ENCODE data around the gene SMOC1. TPM values are rescaled to one million over a fixed set of nuclear protein-coding genes. Genes with fewer than 3 reads are reported as not detected.

The SMOC1 gene
- total RNA-seq, 6 experiments from 2014 or later: not detected

DNA sequence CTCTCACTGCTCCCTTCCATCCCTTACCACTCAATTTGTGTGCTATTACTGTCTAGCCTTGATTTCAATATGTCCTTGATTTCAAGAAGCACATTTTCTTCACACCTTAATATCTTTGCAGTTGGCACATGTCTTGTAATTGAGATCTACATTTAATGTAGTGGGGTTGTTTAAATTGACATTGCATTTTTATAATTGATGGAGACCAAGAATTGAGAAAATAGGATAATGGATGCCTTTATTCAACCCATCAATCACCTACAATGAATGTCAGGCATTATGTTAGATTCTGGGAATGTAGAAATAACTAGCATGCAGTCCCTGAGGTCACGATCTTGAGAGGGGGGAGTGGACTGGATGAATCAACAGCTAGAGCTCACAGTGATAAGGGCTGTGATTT is 94.6 kb downstream of the SMOC1 start:
- no peak for DNase-seq
- peaks cover 1% of the 10 kb centered on the region for H3K27me3 Mint-ChIP-seq (ENCODE audit: insufficient read depth)
- H3K4me3 Mint-ChIP-seq: no peak overlapping the region
- H3K27ac Mint-ChIP-seq: no peak overlapping the region
- no peaks in the 10 kb centered on the region for H3K4me1 Mint-ChIP-seq (ENCODE audit: low read depth)
- peaks cover 20% of the 10 kb centered on the region for H3K9me3 Mint-ChIP-seq
- TF ChIP-seq, protein P1, sequence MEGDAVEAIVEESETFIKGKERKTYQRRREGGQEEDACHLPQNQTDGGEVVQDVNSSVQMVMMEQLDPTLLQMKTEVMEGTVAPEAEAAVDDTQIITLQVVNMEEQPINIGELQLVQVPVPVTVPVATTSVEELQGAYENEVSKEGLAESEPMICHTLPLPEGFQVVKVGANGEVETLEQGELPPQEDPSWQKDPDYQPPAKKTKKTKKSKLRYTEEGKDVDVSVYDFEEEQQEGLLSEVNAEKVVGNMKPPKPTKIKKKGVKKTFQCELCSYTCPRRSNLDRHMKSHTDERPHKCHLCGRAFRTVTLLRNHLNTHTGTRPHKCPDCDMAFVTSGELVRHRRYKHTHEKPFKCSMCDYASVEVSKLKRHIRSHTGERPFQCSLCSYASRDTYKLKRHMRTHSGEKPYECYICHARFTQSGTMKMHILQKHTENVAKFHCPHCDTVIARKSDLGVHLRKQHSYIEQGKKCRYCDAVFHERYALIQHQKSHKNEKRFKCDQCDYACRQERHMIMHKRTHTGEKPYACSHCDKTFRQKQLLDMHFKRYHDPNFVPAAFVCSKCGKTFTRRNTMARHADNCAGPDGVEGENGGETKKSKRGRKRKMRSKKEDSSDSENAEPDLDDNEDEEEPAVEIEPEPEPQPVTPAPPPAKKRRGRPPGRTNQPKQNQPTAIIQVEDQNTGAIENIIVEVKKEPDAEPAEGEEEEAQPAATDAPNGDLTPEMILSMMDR (IDR thresholded peaks at IDR 0.05): no peak
- H3K36me3 Mint-ChIP-seq (ENCODE audit: low read depth): no peaks in the 10 kb centered on the region; the same call in 1 of the 2 replicates

DNA sequence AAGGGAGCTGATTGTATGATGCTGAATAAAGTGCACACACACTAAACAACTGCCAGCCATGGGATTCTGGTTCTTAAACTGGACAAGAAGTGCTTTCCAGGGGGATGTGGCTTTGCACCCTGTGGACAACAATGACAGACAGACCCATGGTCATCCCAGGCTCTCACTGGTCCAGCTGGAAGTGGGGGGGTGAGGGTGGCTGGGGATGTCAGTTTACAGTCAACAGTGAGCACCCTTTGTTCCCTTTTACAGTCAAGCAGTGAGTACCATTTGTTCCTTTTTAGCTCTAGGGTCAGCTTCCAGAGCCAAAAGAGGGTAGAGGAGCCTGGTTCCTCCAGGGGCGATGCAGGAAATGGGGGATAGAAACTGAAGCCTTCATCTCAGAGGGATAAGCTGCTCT is 100.7 kb downstream of the SMOC1 start:
- Mint-ChIP-seq H3K36me3 (ENCODE audit: low read depth) (no peaks in the 10 kb centered on the region), H3K27ac (no peak overlapping the region), H3K9me3 (peaks cover 33% of the 10 kb centered on the region), H3K27me3 (ENCODE audit: insufficient read depth) (peaks cover 12% of the 10 kb centered on the region), H3K4me1 (ENCODE audit: low read depth) (no peaks in the 10 kb centered on the region), H3K4me3 (no peak overlapping the region)
- TF ChIP-seq, protein P1 (IDR thresholded peaks at IDR 0.05): no peak
- DNase-seq: no peak

DNA sequence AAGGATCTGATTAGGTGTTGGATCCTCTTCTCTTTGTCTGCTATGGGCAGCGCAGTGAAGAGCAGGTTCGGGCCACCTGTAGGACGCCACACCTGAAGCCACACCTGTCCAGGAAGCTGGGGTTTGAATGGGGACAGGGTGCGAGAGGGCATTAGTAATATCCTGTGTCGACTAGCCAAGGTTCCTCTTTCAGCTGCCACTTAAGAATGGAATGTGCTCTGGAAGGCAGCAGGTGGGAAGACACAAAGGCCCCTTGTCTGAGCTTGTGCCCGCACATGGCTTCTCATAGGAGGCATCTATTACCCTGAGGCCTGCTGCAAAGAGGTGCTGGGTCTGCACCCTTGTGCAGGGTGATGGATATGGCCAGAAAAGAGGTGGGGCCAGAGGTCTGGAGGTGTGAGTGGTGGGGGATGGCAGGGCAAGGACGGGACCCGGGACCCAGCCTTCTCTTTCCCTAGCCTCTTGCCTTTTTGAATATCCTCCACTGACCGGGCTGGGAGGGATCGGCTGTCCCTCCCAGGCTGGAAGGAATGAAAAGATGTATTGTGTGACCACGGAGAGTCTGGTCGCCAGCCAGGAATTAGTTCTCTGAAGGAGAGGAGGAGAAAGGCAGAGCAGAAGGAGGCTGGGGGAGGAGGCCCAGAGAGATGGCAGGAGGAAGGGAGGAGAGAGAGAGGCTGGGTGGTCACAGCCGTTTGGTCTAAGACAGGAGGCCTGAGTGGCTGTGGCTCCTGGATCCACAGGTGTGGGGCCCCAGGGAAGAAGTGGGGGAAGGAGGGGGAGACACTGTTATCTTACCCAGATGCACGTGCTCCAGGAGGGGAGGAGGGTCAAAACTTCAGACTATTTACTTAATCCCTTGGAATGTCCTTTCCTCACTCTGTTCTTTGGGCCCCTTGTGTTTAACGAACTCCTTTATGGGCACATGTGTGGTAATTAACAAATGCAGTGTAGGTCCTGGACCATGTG is 101.5 kb downstream of the SMOC1 start:
- H3K9me3 Mint-ChIP-seq: peaks cover 29% of the 10 kb centered on the region
- TF ChIP-seq, protein P1 (IDR thresholded peaks at IDR 0.05): no peak
- no peaks in the 10 kb centered on the region for H3K4me1 Mint-ChIP-seq (ENCODE audit: low read depth)
- H3K36me3 Mint-ChIP-seq (ENCODE audit: low read depth): no peaks in the 10 kb centered on the region
- peaks cover 12% of the 10 kb centered on the region for H3K27me3 Mint-ChIP-seq (ENCODE audit: insufficient read depth)
- no peak overlapping the region for H3K4me3 Mint-ChIP-seq
- H3K27ac Mint-ChIP-seq: no peak overlapping the region
- no peak for DNase-seq

DNA sequence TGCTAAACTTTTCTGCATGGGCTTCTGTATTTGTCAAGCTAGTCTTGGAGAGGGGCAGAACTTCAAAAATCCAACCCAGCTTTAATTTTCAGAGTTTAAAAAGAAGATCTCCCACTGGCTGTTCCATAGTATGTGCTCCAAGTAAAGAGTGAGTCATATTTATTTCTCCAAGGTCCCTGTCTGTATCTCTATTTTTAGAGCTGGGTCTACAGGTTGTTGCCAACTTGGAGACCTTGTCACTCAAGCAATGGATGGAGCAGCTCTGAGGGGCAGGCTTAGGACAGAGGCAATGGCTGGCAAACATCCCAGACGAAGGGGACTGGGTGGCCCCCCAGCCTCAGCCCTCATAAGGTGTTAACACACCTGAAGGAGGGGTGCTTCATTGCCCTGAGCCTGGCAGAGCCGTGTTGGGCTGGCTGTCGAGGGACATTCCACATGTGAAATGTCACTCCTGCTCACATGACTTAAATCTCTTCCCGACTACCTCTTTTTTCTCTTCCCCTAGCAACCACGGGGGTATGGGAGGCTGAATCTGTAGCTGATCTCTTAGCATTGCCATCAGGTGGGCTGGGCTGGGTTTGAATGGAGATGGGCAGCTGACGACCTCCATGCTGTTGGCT is 103.1 kb downstream of the SMOC1 start:
- Mint-ChIP-seq H3K4me1 (ENCODE audit: low read depth) (no peaks in the 10 kb centered on the region), H3K36me3 (ENCODE audit: low read depth) (no peaks in the 10 kb centered on the region), H3K4me3 (no peak overlapping the region), H3K27ac (no peak overlapping the region), H3K9me3 (peaks cover 25% of the 10 kb centered on the region), H3K27me3 (ENCODE audit: insufficient read depth) (peaks cover 11% of the 10 kb centered on the region)
- no peak for DNase-seq
- TF ChIP-seq, protein P1 (IDR thresholded peaks at IDR 0.05): no peak

DNA sequence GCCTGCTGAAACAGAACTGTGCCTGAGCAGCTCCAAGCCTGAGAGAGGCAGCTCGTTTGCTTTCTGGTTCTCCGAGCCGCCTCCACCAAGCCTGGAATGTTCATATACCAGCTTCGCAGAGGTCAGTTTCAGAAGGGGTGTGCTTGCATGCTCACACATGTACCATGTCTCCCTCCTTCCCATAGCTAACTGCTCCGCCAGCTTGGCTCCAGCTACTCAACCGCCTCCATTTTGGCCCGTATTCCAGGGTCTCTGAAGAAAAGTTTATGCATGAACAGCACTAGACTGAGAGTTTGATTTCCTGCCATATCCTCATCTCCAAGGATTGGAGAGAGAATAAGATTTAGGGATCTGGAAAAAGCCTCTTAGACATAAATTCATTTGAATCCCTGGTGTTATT is 103.7 kb downstream of the SMOC1 start:
- H3K27ac Mint-ChIP-seq: no peak overlapping the region
- H3K36me3 Mint-ChIP-seq (ENCODE audit: low read depth): no peaks in the 10 kb centered on the region
- no peak for DNase-seq
- peaks cover 11% of the 10 kb centered on the region for H3K27me3 Mint-ChIP-seq (ENCODE audit: insufficient read depth)
- peaks cover 27% of the 10 kb centered on the region for H3K9me3 Mint-ChIP-seq
- no peaks in the 10 kb centered on the region for H3K4me1 Mint-ChIP-seq (ENCODE audit: low read depth)
- TF ChIP-seq, protein P1 (IDR thresholded peaks at IDR 0.05): no peak
- no peak overlapping the region for H3K4me3 Mint-ChIP-seq

All from HFFc6 (cell line).